ENCODE measurements around the gene RASAL2.

- TF ChIP-seq, protein P1, sequence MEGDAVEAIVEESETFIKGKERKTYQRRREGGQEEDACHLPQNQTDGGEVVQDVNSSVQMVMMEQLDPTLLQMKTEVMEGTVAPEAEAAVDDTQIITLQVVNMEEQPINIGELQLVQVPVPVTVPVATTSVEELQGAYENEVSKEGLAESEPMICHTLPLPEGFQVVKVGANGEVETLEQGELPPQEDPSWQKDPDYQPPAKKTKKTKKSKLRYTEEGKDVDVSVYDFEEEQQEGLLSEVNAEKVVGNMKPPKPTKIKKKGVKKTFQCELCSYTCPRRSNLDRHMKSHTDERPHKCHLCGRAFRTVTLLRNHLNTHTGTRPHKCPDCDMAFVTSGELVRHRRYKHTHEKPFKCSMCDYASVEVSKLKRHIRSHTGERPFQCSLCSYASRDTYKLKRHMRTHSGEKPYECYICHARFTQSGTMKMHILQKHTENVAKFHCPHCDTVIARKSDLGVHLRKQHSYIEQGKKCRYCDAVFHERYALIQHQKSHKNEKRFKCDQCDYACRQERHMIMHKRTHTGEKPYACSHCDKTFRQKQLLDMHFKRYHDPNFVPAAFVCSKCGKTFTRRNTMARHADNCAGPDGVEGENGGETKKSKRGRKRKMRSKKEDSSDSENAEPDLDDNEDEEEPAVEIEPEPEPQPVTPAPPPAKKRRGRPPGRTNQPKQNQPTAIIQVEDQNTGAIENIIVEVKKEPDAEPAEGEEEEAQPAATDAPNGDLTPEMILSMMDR (conservative IDR thresholded peaks at IDR 0.05; ENCODE audit: low read depth, low read length): no peak
- TF ChIP-seq POLR2A (IDR thresholded peaks at IDR 0.05; ENCODE audit: low read depth, low read length) (no peak), NFE2L2 (IDR thresholded peaks at IDR 0.05; ENCODE audit: low read depth, low read length) (no peak), MXI1 (IDR thresholded peaks at IDR 0.05; ENCODE audit: borderline replicate concordance, low read depth, low read length) (no peak), RFX5 (IDR thresholded peaks at IDR 0.05; ENCODE audit: low read depth, low read length) (no peak), CHD1 (IDR thresholded peaks at IDR 0.05; ENCODE audit: low read depth, low read length) (no peak), MAFK (IDR thresholded peaks at IDR 0.05; ENCODE audit: low read depth, low read length) (no peak), CEBPB (IDR thresholded peaks at IDR 0.05; ENCODE audit: low read depth, low read length) (no peak), SMC3 (IDR thresholded peaks at IDR 0.05; ENCODE audit: low read depth, low read length) (no peak), RCOR1 (IDR thresholded peaks at IDR 0.05; ENCODE audit: insufficient replicate concordance, low read length) (no peak)
Observed at GRCh38 chr1:178301141-178301540, 207.2 kb downstream of the RASAL2 start.
